Stimulated activated CD4-positive, alpha-beta T cell treated with anti-CD3 and anti-CD28 coated beads, Interleukin-12 subunit alpha, Interleukin-12 subunit beta, amount 100 ng/mL, for 4 hours (primary cell): ENCODE results near the gene XCL1.
"Not testable (repeated sequence)": the region's sequence is repeated elsewhere in the genome, so short reads cannot be mapped to it uniquely, and the experiment has no call there.

Source experiments
- DNase-seq: peaks from one replicate; pipeline ENCODE4 v3.0.0-alpha.2; 2020

XCL1 gene, protein sequence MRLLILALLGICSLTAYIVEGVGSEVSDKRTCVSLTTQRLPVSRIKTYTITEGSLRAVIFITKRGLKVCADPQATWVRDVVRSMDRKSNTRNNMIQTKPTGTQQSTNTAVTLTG

DNA sequence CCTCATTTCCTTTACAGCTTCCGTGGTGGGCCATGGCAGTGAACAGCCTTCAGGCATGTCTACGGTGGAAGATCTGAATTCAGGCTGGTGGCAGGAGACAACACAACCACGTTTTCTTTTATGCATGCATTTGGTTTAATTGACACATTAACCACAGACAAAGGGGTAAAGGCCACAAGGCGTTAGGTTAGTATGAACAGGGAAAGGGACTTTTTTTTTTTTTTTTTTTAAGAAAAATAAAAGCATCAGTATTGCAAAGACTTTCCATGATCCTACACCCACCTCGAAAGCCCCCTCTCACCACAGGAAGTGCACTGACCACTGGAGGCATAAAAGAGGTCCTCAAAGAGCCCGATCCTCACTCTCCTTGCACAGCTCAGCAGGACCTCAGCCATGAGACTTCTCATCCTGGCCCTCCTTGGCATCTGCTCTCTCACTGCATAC, at the start of gene XCL1:
TSS of gene XCL1 (plus strand) at position 361 of the 444 bp plus-strand sequence. CDS start at position 394, 33 bp downstream.
- DNase-seq = not testable (repeated sequence)

DNA sequence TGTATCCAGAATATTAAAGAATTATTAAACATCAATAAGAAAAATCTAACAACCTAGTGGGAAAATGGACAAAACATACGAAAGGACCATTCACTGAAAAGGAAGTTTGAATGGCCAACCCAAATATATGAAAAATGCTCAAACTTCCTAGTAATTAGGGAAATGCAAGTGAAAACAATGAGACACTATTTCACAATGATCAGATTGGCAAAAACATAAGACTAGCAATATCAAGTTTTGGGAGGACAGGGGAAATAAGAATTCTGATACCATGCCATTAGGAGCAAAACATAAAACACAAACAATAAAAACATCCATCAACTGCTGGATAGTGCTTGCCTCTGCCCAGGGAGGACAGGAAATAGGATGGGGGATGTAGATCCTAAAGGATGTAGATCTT, 46.9 kb upstream of the XCL1 start:
- DNase-seq = no peak

DNA sequence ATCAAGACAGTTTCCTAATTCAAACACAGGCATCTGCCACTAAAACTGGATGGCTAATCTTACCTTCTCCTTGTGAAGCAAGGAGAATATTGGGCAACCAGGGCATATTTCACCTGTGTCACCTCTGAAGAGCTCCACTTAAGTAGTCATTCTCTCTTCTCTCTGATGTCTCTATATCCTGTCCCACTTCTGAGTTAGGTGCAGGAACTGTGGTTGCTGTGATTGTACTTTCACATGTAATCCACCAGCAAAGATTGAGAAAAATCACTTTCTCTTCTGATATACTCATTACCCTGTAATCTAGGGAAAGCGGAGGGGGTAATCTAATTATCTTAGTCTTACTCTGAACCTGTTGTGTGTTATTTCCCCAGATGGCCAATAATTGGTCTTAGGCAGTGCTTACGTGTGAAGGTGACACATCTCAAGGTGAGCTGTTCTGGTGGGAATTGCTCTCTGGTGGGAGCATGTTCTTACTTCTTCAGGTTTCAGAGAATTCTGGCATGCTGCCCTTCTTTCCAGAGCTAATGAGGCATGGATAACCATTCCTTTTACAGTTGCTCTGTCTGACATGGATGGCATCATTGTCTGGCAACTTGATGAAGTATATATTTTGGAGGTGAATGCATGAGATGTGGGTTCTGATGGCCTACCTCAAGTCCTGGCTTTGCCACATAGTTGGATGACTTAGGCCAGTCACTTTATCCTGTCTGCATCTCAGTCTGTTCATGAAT, 44.6 kb upstream of the XCL1 start:
- no peak for DNase-seq

DNA sequence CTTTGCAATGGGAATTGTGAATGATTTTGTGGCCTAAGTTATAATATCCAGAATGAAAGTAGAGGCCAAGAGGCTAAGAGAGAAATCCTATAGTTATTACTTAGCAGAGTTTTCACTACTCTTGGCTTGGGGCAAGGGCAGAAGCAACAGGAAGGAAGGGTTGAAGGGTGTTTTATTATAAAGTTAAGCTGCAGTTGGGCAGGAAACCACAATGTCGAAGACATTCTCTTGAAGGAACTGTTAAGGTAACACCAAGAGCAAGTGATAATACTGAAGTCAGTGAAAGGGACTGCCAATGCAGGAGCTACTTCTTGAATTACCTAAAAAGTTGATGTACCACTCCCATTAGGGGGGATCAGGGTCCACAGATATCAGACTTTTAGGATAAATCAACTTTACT, 40.9 kb upstream of the XCL1 start:
- DNase-seq = no peak

DNA sequence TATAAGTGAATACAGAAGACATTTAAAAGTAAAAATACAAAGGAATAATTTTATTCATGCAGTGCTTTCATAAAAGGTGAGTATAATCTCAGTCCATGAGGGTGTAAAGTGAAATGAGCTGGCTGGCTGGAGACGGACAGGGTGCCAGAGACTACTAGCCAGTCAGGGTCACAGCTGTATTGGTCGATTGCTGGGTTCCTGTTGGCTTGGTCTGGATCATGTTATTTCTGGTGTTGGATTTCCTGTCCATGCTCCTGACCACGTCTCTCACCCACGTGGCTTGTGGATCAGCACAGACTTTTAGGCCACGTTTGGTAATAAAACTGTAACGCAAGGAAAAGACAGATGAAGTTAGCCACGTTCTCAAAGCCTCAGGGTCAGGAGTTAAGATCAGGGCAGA, 35.6 kb upstream of the XCL1 start:
- DNase-seq = not testable (repeated sequence)

DNA sequence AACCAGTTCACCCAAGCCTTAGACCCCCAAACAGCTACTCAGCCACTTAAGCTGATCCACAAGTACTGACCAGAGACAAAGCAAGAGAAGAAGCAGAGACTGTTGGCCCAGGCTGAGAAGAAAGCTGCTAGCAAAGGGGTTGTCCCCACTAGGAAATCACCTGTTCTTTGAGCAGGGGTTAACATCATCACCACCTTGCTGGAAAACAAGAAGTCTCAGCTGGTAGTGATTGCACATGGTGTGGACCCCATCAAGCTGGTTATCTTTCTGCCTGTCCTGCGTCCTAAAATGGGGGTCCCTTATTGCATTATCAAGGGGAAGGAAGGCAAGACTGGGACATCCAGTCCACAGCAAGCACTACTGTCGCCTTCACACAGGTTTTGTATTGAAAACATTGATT, 33.4 kb upstream of the XCL1 start:
- DNase-seq = not testable (repeated sequence)

DNA sequence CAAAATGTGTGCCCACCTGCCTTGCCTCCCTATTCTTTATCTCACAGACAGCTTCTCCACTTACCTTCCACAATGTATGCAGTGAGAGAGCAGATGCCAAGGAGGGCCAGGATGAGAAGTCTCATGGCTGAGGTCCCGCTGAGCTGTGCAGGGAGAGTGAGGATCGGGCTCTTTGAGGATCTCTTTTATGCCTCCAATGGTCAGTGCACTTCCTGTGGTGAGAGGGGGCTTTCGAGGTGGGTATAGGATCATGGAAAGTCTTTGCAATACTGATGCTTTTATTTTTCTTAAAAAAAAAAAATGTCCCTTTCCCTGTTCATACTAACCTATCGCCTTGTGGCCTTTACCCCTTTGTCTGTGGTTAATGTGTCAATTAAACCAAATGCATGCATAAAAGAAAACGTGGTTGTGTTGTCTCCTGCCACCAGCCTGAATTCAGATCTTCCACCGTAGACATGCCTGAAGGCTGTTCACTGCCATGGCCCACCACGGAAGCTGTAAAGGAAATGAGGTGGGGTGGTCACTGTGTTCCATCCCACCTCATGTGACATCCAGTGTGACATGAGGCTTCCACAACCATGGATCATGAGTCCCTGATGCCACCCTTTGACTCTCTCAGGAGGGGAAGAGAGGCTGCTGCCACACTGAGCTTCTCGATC, 32.4 kb upstream of the XCL1 start, which contains the start of gene XCL2:
TSS of gene XCL2 (minus strand) at position 158 of the 659 bp plus-strand sequence. CDS start at position 125, 33 bp downstream.
- not testable (repeated sequence) for DNase-seq

DNA sequence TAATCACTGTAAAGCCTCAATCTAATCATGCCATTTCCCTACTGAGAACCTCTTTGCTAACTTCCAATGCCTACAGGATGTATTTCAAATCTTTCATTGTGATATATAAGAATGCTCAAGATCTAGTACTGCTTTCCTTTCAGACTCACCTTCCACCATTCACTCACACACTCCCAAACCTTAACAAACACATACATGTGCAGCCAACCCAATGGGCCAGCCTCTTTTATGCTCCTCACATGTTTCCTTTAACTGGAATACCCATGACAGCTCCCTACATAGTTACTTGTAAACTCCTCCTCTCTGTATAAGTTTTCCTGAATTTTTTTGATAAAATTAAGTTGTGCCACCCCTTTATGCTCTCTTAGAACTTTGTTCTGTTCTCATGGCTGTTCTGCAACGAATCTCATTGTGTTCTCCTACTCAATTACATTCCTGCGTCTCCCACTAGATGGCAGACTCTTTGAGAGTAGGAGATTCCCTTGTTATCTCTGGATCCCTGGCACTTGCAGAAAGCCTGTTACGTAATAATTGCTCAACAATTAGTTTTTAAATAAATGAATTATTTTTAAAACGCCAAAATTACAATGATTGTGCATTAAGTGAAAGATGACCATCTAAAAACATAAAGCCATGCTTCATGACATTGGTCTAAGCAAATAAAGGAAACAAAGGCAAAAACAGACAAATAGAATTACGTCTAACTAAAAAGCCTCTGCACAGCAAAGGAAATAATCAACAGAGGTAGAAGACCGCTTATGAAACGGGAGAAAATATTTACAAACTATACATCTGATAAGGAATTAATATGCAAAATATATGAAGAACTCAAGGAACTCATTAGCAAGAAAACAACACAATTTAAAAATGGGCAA, 30.5 kb upstream of the XCL1 start:
- DNase-seq = not testable (repeated sequence)

DNA sequence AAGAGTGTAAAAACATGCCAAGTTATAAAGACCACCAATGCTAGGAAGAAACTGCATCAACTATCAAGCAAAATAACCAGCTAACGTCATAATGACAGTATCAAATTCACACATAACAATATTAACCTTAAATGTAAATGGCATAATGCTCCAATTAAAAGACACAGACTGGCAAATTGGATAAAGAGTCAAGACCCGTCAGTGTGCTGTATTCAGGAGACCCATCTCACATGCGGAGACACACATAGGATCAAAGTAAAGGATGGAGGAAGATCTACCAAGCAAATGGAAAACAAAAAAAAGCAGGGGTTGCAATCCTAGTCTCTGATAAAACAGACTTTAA, 29.9 kb upstream of the XCL1 start:
- not testable (repeated sequence) for DNase-seq

DNA sequence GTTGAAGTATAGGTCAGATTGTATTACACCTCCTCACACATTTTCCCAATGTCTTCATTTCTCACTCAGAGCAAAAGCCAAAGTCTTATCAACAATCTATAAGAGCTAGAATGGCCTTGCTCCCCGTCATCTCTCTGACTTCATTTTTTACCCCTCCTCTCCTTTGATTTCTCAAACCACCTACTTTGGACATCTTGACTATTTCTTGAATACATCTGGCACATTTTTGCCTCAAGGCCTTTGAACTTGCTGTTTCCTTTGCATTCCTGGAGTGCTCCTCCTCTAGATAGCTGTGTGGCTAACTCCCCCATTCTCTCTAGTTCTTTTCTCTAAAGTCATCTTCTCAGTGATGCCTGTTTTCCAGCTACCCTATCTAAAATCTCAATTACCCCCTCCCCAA, 25.4 kb upstream of the XCL1 start:
- DNase-seq = no peak

DNA sequence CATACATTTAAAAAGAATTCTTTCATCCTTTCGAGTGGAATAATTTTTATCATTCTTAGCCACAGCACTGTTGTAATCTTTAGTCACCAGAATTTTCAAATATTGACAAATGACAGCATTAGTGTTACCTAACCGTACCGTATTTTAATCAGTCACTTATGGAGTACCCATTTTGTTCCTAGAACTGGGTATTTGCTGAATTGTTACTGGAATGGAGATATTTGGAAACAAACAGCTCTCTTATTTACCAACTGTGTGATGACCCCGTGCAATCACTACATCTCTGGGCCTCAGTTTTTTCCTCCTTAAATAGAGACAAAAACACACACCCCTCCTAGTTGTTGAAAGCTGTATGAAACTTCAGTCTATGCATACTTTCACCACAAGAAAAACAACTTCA, 24.7 kb upstream of the XCL1 start:
- DNase-seq = no peak

DNA sequence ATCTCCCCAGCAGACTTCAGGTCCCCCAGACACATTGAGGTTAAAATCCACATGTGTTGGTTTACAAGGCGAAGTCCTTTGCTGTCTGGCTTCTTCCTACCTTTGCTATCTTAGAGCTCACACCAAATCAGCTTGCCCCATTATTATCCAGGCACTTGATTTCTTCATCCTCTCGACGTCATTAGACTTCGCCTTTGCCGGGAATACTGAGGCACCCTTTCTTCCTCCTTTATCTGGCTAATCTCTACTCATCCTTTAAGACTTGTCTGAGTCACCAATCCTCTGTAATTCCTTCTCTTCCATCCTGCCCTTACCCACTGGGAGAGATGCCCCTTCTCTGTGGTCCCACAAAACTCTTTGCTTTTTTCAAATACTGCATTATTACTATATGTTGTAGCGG, 23.4 kb upstream of the XCL1 start:
- no peak for DNase-seq

DNA sequence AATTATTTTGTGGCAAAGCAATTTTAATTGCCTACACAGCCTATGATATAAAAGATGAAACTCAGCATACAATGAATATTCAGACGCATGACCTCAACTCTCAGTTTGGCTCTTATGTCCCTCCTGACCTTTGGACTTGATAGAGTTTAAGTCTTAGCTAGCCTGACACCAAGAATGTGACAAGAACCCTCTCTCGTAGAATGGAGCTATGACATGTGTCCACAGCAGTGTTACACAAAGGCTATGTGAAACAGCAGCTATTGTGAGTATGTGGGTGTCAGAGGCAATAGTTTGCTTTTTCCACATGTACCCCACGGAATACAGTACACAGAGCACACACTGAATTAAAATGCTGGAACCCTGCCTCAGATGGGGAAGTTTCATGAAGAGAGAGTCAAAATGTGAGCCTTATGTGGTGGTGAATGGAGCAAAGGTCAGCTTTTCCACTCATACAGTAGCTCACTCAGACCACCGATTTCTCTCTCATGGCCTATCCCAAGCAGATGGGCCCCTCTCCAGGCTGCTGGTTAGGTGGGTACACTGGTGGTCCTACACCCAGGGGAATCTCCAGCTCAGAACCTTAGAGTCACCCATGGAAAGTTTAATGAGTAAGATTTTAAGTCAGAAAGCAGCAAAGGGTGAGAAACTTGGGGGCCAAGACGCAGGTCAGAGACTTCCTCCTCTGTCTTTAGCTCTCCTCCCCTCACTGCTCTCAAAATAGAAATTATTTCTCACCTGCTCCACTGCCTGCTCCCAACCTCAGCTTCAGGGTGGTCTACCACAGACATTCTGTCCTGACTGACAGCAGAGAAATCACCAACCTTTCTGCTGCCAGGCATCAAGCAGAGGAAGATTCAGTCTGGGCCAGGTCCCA, 22.5 kb upstream of the XCL1 start:
- no peak for DNase-seq

DNA sequence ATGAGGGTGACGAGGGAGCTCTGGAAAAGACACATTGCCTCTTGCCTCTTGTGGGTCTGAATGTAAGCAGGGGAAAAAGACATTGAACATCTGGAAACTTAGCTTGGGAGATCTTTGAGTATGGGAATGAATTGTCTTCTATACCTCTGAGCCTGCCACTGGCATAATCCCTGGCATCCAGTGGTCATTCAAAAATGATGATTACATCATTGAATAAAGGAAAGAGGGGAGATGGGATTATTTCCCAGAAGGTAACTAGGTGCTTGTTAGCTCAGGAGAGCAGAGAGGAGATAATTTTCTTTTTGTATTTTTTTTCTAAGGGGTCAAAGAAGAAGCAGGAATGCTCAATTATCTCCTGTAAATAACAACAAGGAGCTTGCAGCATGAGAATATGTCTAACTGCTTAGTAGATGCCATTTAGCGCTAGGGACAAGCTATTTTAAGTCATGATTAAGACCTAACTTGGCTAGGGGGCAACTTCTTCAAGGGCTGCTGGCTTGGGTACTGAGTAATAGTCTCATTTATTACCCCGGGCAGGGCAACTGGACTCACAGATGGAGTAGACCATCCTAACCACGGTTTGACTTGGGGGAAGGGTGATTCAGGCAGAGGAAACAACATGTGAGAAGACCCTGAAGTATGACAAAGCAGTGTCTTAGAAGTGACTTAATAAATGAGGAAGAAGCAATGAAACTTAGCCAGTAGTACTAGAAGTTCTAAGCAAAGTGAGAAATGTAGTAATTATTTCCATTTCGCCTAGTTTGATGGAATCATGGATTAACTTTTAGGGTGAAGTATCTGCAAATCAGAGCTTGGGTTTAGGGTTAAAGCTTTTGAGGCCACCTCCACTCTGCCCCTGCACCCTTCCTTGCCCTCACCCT, 21.6 kb upstream of the XCL1 start:
- no peak for DNase-seq

DNA sequence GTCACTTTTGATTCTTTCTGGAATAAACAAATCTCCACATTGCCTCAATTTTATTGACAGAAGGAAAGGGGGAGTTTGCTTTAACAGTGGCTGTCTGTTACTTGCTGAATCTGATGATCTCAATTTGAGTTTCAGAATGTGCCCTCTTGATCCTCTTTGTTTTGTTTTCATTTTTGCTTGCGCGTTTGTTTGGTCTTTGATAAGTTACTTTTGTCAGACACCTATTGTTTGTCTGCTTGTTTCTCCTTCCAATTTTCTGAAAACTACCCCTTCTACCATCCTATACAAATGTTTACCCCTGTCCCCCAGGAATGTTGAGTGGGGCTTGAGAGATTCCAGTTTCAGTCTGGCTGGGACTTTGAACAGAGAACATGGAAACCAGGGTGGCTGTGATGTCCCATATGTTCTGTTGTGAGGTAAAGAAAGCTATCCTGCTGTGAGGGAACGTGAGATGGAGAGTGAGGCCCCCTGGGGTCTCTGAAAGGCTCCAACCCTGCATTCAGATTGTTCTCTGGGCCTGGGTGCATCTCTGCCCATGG, 20.8 kb upstream of the XCL1 start:
- no peak for DNase-seq

DNA sequence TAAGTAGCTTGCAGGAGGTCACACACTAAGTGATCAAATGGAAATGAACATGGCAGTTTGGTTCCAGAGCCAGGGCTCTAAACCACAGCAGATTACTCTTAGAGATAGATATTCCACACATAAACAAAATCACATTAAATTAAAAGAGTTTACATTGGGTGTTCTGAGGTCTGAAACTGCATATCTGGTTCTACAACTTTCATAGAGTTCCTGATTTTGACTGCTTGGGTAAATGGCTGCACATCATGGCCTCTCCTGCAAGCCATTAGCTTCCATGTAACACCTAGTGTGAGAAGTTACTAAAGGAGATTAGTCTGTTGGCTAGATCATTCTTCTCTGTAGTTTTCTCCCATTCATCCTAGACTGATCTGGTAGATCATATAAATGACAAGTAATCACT, 19.8 kb upstream of the XCL1 start:
- no peak for DNase-seq

DNA sequence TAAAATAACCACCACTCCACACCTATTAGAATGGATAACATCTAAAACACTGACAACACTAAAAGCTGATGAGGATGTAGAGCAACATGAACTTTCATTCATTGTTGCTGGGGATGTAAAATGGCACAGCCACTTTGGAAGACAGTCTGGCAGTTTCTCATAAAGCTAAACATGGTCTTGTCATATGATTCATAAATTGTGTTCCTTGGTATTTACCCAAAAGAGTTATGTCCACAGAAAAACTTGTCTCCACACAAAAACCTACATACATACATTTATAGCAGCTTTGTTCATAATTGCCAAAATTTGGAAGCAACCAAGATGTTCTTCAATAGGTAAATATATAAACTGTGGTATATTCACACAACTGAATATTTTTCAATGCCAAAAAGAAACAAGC, 16.0 kb upstream of the XCL1 start:
- DNase-seq = no peak

DNA sequence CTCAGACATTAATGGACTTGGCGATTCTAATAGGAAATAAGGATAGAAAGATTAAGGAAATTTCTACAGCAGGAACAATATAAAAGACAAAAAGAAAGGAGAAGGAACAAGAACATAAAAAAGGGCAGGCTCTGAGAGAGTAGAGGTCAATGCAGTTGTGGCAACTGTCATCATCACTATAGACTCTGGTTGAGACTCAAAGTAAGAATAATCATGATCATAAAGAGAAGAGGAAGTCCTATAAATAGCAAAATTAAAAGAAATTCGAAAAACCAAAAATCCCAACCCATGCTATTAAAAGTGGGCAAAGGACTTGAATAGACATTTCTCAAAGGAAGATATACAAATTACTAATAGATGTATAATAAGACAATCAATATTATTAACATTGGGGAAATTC, 14.4 kb upstream of the XCL1 start:
- no peak for DNase-seq

DNA sequence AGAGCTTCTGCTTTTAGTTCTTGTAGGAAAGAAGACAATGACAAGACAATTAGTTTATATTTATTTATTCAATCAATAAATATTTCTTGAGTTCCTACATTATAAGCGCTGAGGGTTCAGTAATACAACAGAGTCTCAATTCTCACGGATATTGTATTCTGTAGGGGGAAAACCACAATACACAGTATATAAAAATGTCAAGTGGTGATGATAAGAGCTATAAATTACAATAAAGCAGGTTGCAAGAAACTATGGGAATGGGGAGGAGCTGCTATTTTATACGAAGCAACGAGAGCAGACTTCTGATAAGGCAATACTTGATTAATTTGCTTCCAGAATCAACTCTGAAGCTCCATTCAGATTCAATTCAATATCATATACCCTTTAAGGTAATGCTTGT, 10.6 kb upstream of the XCL1 start:
- DNase-seq = no peak

DNA sequence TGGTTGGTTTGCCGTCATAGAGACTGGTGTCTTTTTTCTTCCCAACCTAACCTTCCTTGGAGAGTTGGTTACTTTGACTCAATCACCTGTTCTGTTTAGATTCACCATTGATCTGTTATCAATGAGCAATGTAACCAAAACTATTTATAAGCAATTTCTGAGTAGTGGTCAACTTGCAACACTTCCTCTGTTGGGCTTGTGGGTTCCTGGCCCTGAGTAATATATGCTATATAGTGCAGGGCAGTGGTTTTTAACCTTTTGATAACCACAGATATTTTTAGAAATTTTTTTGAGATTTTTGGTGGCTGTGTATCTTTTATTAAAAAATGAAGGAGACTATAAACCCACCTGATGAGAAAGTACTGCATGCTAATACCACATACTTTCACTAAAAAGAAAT, 9.4 kb upstream of the XCL1 start:
- DNase-seq = no peak

DNA sequence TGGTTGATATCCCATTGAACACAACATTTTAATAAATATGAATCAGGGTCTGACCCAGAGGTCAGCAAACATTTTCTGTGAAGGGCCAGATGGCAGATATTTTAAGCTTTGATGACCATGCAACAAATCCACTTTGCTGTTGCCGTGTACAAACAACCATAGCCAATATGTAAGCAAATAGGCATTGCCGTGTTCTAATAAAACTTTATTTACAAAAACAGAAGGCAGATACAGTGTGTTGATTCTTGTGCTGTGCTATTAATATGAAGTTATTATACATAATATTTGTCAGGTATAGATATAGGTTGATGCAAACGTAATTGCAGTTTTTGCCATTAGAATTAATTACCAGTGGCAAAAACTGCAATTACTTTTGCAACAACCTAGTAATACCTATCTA, 8.8 kb upstream of the XCL1 start:
- no peak for DNase-seq
